ENCODE measurements around the gene NHLRC4. TPM values are rescaled to one million over a fixed set of nuclear protein-coding genes. Genes with fewer than 3 reads are reported as not detected.

The NHLRC4 gene
- total RNA-seq: 1.4 and 1.5 TPM in 2 replicates

DNA sequence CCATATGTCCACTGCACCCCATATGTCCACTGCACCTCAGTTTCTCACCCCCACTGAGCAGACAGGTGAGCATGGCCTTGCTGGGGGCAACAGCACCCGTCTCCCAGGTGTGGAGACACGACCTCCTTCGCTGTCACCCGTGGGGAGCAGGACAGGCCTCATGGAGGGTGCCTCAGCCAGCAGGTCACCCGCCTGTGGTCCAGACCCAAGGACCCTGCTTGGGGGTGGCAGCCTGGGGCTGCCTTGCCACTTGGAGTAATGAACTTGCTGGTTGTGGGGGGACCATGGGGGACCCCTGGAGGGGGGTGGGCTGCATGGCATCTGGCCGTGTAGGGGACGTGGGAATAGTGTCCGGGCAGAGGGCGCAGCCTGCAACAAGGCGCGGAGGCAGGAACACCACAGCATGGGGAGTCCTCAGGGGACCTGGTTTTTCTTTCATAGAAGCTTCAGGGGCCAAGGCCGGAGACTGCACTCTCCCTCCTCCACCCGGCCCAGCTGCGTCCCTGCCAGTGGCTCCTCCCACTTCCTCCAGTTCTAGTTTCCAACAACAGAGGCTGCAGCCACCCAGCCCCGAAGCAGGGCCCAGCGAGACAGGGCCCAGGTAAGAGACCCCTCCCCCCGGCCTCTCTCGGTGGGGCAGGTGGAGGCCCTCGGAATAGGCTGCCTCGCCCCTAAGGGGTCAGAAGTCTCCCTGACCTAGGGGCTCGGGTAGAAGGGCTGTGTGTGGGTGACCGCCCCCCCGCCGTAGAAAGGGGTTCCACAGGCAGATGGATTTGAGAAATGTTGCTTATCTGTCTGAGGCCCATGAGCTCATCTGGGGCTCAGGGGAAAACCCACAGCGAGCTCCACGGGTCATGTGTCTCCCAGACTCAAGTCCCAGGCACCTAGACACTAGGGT lies at the start of gene NHLRC4:
NHLRC4 (plus strand) TSS at position 531 of the 898 bp plus-strand sequence. CDS start 1,043 bp downstream, outside the sequence.
- intact Hi-C loops (cut with micrococcal nuclease): loop anchor here (2.0 to 5.0 kb wide), 3 partner anchors 22 to 329 kb away; partner anchors contain the start of gene CAPN15

GRCh38 chr16:518858-519257 lies 47.9 kb upstream of the NHLRC4 start:
- intact Hi-C loops (cut with micrococcal nuclease): no loop called here

DNA sequence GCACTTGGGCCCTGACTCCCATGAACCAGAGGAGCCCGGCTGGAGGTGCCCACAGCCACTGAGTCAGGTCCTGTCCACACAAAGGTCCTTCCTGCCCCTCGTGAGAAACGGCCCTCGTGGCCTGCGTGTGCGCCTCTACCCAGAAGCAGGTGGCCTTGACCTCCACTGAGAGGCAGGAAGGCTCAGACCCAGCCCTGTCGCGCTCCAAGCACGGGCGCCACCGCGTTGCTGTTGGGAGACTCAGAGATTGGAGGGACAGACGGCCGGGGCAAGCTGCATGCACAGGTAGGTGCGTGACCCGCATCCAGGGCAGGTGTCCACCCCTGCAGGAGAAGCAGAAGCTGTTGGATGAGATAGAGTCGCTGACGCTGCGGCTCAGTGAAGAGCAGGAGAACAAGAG lies 47.4 kb upstream of the NHLRC4 start:
- intact Hi-C loops (cut with micrococcal nuclease): no loop called here

- intact Hi-C loops (cut with micrococcal nuclease): no loop called here
Observed at GRCh38 chr16:519841-520687, 46.7 kb upstream of the NHLRC4 start.

DNA sequence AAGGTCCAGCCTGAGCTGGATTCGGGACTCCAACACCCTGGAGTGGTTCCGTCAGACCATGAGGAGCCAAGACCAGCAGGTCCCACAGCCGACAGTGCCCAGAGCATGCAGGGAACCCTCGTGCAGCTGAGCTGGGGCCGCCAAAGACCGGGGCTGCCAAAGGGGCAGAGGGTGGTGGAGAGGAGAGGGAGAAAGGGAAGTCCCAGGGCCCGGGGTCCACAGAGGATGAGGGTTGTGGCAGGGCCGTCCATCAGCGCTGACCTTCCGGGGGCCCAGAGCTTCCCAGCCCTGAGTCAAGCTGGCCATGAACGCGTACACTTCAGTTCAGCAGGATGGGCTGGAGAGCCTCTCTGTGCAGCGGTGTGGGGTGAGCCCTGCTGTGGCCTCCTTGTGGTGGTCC lies 46.0 kb upstream of the NHLRC4 start:
- intact Hi-C loops (cut with micrococcal nuclease): no loop called here

GRCh38 chr16:521381-522210 lies 45.2 kb upstream of the NHLRC4 start:
- intact Hi-C loops (cut with micrococcal nuclease): no loop called here

GRCh38 chr16:522320-523096 lies 44.3 kb upstream of the NHLRC4 start:
- intact Hi-C loops (cut with micrococcal nuclease): no loop called here

GRCh38 chr16:523097-523741 lies 43.6 kb upstream of the NHLRC4 start:
- intact Hi-C loops (cut with micrococcal nuclease): no loop called here

- intact Hi-C loops (cut with micrococcal nuclease): loop anchor here (5.0 kb wide), 2 partner anchors 43 to 113 kb away; partner anchors contain the start of genes METTL26, NHLRC4 and PIGQ
Observed at GRCh38 chr16:524274-525040, 42.3 kb upstream of the NHLRC4 start.

- intact Hi-C loops (cut with micrococcal nuclease): loop anchor here (5.0 kb wide), 2 partner anchors 42 to 112 kb away; partner anchors contain the start of genes METTL26, NHLRC4 and PIGQ
Observed at GRCh38 chr16:525123-525519, 41.7 kb upstream of the NHLRC4 start.

GRCh38 chr16:525520-526180 lies 41.2 kb upstream of the NHLRC4 start:
- intact Hi-C loops (cut with micrococcal nuclease): loop anchor here (5.0 kb wide), 2 partner anchors 42 to 112 kb away; partner anchors contain the start of genes METTL26, NHLRC4 and PIGQ

DNA sequence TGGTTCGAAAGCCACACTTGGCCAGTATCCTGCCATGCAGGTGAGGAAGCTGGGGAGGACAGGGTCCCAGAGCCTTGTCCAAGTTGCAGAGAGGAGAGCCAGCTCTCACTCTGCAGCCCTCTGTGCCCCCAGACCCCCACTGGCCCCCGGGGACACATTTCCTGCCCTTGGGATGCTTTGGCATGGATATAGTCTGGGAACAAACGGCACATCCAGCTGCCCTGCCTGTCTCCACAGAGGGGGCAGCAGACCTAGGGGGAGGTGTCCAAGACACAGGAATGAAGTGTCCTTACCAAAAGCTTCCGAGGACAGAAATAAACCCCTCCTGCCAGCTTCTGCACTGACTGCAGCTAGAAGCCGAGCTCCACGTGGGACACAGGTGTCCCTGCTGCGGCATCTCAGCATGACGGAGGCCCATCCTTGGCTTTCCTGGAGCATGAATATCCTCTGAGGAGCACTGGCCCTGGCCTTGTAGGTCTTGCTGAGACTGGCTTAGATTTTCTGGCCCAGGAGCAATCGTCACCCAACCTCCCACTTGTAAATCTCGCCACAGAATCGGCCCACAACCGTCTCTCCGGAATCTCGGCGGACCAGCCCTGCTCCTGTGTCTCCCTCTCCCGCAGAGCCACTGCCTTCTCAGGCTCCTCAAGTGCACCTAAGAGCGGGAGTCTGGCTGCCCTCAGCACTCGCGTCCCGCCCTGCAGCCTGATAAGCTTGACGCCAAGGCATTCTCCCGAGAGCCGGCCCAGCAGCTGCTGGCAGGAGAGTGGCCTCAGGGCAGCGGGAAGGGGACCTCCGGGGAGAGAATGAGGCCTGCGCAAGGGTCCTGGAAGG lies 40.4 kb upstream of the NHLRC4 start:
- intact Hi-C loops (cut with micrococcal nuclease): loop anchor here (1.0 to 5.0 kb wide), 4 partner anchors 41 to 125 kb away; partner anchors contain the start of genes DECR2, METTL26, NHLRC4 and PIGQ

DNA sequence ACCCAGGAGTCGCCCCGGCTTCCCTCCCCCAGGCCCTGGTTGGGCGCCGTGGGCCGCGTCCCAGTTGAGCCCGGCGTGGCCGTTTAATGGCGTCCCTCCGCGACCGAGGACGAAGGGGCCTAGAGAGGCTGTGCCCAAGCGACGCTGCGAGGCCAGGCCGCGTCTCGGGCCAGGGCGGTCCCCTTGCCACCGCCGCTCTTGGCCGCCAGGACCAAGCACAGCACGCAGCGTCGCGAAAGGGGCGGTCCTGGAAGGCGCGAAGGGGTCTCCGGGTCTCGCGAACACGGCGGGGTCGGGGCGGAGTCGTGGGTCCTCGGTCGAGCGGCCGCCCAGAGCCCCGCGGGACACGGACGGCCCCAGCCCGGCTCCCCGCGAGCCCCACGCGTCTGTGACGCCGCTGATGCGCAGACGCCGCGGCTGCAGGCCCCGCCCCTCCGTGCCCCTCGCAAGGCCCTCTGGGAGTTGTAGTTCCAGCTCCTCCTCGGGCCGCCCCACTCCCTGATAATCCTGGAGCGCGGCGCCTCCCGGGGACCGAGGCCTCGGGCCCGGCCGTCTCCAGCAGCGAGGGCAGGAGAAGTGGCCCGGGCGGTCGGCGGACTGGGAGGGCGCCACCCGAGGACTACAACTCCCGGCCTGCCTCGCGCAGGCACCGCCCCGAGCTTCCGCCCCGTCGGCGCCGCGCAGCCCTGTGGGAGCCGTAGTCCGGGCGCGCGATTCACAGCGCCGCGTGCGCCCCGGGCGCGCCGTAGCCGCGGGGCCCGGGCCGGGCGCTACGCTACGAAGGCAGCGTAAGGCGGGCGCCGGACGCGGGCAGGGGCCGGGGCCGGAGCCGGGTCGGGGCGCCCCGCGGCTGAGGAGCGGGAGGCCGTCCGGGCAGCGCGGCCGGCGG lies 39.5 kb upstream of the NHLRC4 start, which contains the start of gene CAPN15:
CAPN15 (plus strand) TSS at position 698 of the 889 bp plus-strand sequence. CDS start 19,127 bp downstream, outside the sequence.
- intact Hi-C loops (cut with micrococcal nuclease): loop anchor here (1.0 to 5.0 kb wide), 4 partner anchors 40 to 126 kb away; partner anchors contain the start of genes DECR2, METTL26, NHLRC4 and PIGQ

GRCh38 chr16:528111-529011 lies 38.4 kb upstream of the NHLRC4 start:
- intact Hi-C loops (cut with micrococcal nuclease): loop anchor here (5.0 kb wide), 2 partner anchors 39 to 109 kb away; partner anchors contain the start of genes METTL26, NHLRC4 and PIGQ
